PFSK-1 (cell line): ENCODE data around the gene MUSK.

ENCODE experiments used
- FOXP2 ChIP-seq: optimal IDR thresholded peaks from 2 replicates; pipeline ENCODE3; 2011; ENCODE audit warnings: borderline replicate concordance, control low read depth, inconsistent platforms; ENCODE audit not compliant: insufficient read depth; ENCODE audit errors: extremely low read length, extremely low read depth
- POLR2AphosphoS5 ChIP-seq: IDR thresholded peaks from 2 replicates; pipeline ENCODE4 v1.6.1; 2012; ENCODE audit warnings: low read depth, mild to moderate bottlenecking, control low read depth, low read length, moderate library complexity
- REST ChIP-seq, 2 experiments: IDR thresholded peaks; 2 replicates each; pipeline versions ENCODE4 v1.6.1 to v1.8.0; 2011 to 2012; ENCODE audit warnings: low read depth in 2 of 2, low read length in 2 of 2, control low read depth in 1 of 2, inconsistent platforms in 1 of 2, mild to moderate bottlenecking in 1 of 2, moderate library complexity in 1 of 2; ENCODE audit not compliant: insufficient read depth in 1 of 2
- SIN3A ChIP-seq: IDR thresholded peaks from 2 replicates; pipeline ENCODE4 v1.6.1; 2012; ENCODE audit warnings: mild to moderate bottlenecking, low read length, moderate library complexity, borderline replicate concordance; ENCODE audit not compliant: insufficient read depth
- TAF1 ChIP-seq: IDR thresholded peaks from 2 replicates; pipeline ENCODE4 v1.6.1; 2012; ENCODE audit warnings: low read length, control low read depth, borderline replicate concordance; ENCODE audit not compliant: insufficient read depth

DNA sequence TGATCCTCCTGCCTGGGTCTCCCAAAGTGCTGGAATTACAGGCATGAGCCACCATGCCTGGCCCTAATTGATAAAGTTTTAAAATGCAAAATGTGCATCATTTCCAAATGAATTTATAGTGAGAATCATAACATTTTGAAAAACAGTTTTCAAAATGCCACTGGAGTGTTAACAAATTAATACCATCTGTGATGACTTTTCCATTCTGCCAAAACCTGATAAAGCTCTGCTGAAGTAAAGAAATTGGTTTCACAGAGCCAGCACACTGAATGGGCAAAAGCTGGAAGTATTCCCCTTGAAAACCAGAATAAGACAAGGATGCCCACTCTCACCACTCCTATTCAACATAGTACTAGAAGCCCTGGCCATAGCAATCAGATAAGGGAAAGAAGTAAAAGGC is 89.6 kb downstream of the MUSK start:
- TF ChIP-seq TAF1: no peak
- TF ChIP-seq POLR2AphosphoS5: no peak
- no peak for TF ChIP-seq SIN3A
- TF ChIP-seq REST (IDR thresholded peaks at IDR 0.05; ENCODE audit: insufficient read depth in 1 of 2, low read depth in 2 of 2, low read length in 2 of 2): no peak
- TF ChIP-seq FOXP2: no peak
